ENCODE results near the gene SLC6A13.

The SLC6A13 gene

DNA sequence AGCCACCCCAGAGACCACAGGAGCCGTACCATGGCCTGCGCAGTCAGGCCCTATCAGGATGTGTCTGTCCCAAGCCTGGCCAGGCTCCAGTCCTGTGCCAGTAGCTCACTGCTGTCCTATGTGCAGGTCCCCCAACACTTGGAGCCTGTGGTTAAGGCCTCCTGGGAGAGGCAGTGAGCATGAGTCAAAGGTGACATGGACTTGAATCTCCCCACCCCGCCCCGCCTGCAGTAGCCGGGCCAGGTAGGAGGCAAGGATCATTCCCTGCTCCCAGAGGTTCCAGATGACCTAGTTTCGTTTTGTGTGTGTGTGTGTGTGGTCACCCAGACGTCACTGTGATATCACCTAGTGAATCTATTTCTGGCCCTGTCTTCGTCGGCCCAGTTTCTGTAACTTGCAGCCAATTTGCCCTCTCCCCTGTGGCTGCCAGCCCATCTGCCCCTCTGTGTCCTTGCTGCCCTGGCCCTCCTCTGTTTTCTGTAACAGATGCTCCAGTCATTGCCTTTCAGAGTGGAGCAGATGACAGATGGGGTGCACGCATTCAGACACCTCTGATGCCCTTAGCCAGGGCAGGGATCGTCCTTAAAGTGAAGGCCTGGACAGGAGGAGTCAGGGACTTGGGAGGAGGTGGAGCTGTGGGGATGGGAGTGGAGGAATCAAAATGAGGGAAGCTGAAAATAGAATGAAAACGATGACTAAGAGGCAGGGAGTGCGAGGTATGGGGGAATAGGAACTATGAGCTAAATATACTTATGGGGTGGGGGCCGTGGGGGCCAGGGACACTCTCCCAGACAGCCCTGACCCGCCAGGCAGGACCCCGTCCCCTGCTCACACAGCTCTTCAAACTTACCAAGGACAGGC lies 86.1 kb downstream of the SLC6A13 start:
- DNase-seq = no peak

DNA sequence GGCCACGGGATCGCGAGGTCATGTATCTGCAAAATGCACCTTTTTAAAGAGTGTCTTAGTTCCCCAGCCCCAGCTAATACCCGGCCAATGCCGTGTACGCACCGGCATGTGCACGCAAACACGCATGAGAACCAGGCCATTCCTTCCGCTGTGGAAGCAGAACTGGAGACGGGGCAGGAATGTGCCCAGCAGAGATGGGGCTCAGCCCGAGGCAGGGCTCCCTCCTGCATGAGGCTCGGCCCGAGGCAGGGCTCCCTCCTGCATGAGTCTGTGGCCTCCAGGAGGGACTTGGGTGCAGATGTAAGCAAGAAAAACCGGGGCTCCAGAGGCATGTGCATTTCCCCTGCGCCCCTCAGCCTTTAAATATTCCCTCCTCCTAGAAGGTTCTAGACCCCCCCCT lies 86.9 kb downstream of the SLC6A13 start:
- DNase-seq = no peak

GRCh38 chr12:175250-175649 lies 87.4 kb downstream of the SLC6A13 start:
- DNase-seq = no peak

DNA sequence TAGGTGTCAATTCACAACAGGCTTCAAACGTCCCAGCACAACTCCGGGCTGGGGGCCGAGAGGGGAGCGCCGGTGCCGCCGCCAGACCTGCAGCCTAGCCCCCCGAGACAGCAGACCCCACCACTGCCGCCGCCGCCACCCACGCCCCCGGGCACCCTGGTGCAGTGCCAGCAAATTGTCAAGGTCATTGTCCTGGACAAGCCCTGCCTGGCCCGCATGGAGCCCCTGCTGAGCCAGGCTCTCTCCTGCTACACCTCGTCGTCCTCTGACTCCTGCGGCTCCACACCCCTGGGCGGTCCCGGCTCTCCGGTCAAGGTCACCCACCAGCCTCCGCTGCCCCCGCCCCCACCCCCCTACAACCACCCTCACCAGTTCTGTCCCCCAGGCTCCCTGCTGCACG lies 88.0 kb downstream of the SLC6A13 start:
- no peak for DNase-seq

- no peak for DNase-seq
Measured at GRCh38 chr12:174124-174523, 88.5 kb downstream of the SLC6A13 start.

GRCh38 chr12:172732-173161 lies 89.9 kb downstream of the SLC6A13 start:
- no peak for DNase-seq

GRCh38 chr12:171743-172676 lies 90.6 kb downstream of the SLC6A13 start:
- DNase-seq = no peak

DNA sequence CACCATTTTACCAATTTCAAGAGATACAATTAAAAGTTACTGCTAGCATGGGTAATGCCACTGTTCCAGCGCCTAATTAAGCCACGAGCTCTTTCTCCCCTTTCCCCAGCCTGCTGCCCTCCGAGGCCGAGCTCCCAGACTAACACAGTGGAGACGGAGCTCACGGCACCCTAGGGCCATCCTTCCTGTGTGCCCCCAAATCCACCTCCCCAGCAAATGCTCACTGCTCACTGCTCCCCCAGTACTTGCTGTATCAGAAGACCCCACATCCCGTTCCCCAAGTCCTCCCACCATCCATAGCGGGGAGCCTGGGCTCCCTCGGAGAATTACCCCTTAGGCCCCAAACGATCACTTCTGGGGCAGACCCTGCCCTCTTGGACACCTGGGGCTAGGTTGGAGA lies 91.4 kb downstream of the SLC6A13 start:
- no peak for DNase-seq
